Osteoblast (primary cell): ENCODE measurements around the gene ASF1A. TPM values are rescaled to one million over a fixed set of nuclear protein-coding genes. Genes with fewer than 3 reads are reported as not detected.

Experiments used
- DNase-seq: peaks from one replicate; pipeline ENCODE4 v3.0.0; 2011; ENCODE audit warnings: low spot score, mixed read lengths; ENCODE audit not compliant: insufficient read length; ENCODE audit errors: missing footprints
- H2AFZ ChIP-seq: 2 replicates; pipeline ENCODE4 v1.6.0; 2011; ENCODE audit warnings: mild to moderate bottlenecking, low read length
- H3K27ac ChIP-seq: 2 replicates; pipeline ENCODE4 v1.5.1; 2011; ENCODE audit warnings: mild to moderate bottlenecking, low read depth, low read length, moderate library complexity
- H3K27me3 ChIP-seq: 2 replicates; pipeline ENCODE4 v1.6.0; 2012; ENCODE audit warnings: mild to moderate bottlenecking, control low read depth, inconsistent platforms, low read length, moderate library complexity; ENCODE audit not compliant: insufficient read depth
- H3K36me3 ChIP-seq: 2 replicates; pipeline ENCODE4 v1.5.1; 2011; ENCODE audit warnings: mild to moderate bottlenecking, low read length, control low read depth, moderate library complexity; ENCODE audit not compliant: insufficient read depth
- H3K4me1 ChIP-seq: 2 replicates; pipeline ENCODE4 v1.5.1; 2011; ENCODE audit warnings: mild to moderate bottlenecking, low read length, control low read depth, moderate library complexity; ENCODE audit not compliant: insufficient read depth
- H3K4me2 ChIP-seq: 2 replicates; pipeline ENCODE4 v1.6.0; 2011; ENCODE audit warnings: mild to moderate bottlenecking, low read length; ENCODE audit not compliant: insufficient read depth
- H3K4me3 ChIP-seq: fragments of 200-600 bp; sonication (generic); 3 replicates; pipeline ENCODE4 v1.5.1; 2012; ENCODE audit warnings: mild to moderate bottlenecking, low read length, inconsistent platforms; ENCODE audit not compliant: insufficient read depth
- H3K79me2 ChIP-seq: 2 replicates; pipeline ENCODE4 v1.6.0; 2012; ENCODE audit warnings: mild to moderate bottlenecking, low read length, control low read depth, inconsistent platforms; ENCODE audit not compliant: insufficient read depth
- H3K9me3 ChIP-seq: 2 replicates; pipeline ENCODE4 v1.5.1; 2011; ENCODE audit warnings: low read depth, low read length, control low read depth
- H4K20me1 ChIP-seq: 2 replicates; pipeline ENCODE4 v1.6.0; 2012; ENCODE audit warnings: mild to moderate bottlenecking, low read length, control low read depth; ENCODE audit not compliant: insufficient read depth
- CTCF ChIP-seq: IDR thresholded peaks from 2 replicates; pipeline ENCODE4 v1.5.1; 2011; ENCODE audit warnings: mild to moderate bottlenecking, low read depth, low read length, moderate library complexity; ENCODE audit errors: extremely low read depth
- total RNA-seq: library from RNA; depleted of rRNA; stranded (reverse); fragments of >200 nt; gene quantifications from 2 replicates; pipeline ENCODE4 v1.2.3, GENCODE V29; 2012

The ASF1A gene
- total RNA-seq, 1 donor = 15.2 TPM

- H3K27ac ChIP-seq = peak overlapping the region; percentile 81
- H2AFZ ChIP-seq = no peak overlapping the region
- H3K4me2 ChIP-seq = peak overlapping the region; percentile 92
- DNase-seq = no peak
- H4K20me1 ChIP-seq = no peaks in the 10 kb centered on the region
- peak overlapping the region; percentile 87 for H3K4me3 ChIP-seq
- no peaks in the 10 kb centered on the region for H3K9me3 ChIP-seq
- H3K27me3 ChIP-seq = no peaks in the 10 kb centered on the region
- H3K4me1 ChIP-seq = peaks cover 31% of the 10 kb centered on the region
- peaks cover 77% of the 10 kb centered on the region for H3K79me2 ChIP-seq
- TF ChIP-seq CTCF = no peak
- peaks cover 4% of the 10 kb centered on the region for H3K36me3 ChIP-seq
These were observed 1.9 kb downstream of the ASF1A start for GRCh38 chr6:118895859-118896258.

GRCh38 chr6:118896339-118897136 is 2.6 kb downstream of the ASF1A start:
- peak overlapping the region; percentile 20 for H3K4me3 ChIP-seq
- peak overlapping the region; percentile 92 for H3K4me2 ChIP-seq
- H3K27ac ChIP-seq = peak overlapping the region; percentile 81
- peak; percentile 51 for TF ChIP-seq CTCF
- H3K79me2 ChIP-seq = peaks cover 77% of the 10 kb centered on the region
- no peak for DNase-seq
- no peaks in the 10 kb centered on the region for H4K20me1 ChIP-seq
- peaks cover 4% of the 10 kb centered on the region for H3K36me3 ChIP-seq
- H2AFZ ChIP-seq = peak overlapping the region; percentile 51
- peaks cover 24% of the 10 kb centered on the region for H3K4me1 ChIP-seq
- H3K9me3 ChIP-seq = no peaks in the 10 kb centered on the region
- no peaks in the 10 kb centered on the region for H3K27me3 ChIP-seq

- no peak for TF ChIP-seq CTCF
- H3K4me2 ChIP-seq = no peak overlapping the region
These were observed 3.4 kb downstream of the ASF1A start for GRCh38 chr6:118897386-118897785.

GRCh38 chr6:118899948-118900347 is 6.0 kb downstream of the ASF1A start:
- Histone ChIP-seq H3K27ac (no peak overlapping the region), H4K20me1 (no peaks in the 10 kb centered on the region), H3K4me3 (no peak overlapping the region), H3K79me2 (peaks cover 79% of the 10 kb centered on the region), H3K4me2 (no peak overlapping the region), H3K4me1 (peaks cover 23% of the 10 kb centered on the region), H3K36me3 (peaks cover 7% of the 10 kb centered on the region), H2AFZ (no peak overlapping the region), H3K27me3 (no peaks in the 10 kb centered on the region), H3K9me3 (no peaks in the 10 kb centered on the region)
- DNase-seq = no peak
- TF ChIP-seq CTCF = no peak

More at GRCh38 chr6:118897386-118897785, 3.4 kb downstream of the ASF1A start:
- H3K27ac ChIP-seq = no peak overlapping the region
- peaks cover 17% of the 10 kb centered on the region for H3K4me1 ChIP-seq
- H3K79me2 ChIP-seq = peaks cover 74% of the 10 kb centered on the region
- no peak overlapping the region for H2AFZ ChIP-seq
- H3K36me3 ChIP-seq = peaks cover 4% of the 10 kb centered on the region
- H3K27me3 ChIP-seq = no peaks in the 10 kb centered on the region
- no peaks in the 10 kb centered on the region for H3K9me3 ChIP-seq
- no peaks in the 10 kb centered on the region for H4K20me1 ChIP-seq
- no peak overlapping the region for H3K4me3 ChIP-seq
- no peak for DNase-seq
